Measurements from ENCODE around the gene TSHZ2. TPM values are rescaled to one million over a fixed set of nuclear protein-coding genes. Genes with fewer than 3 reads are reported as not detected.

The TSHZ2 gene
- total and polyA plus RNA-seq, 9 of the 15 experiments (the other 6 are each of a cell fraction or from before 2014, with no cell fraction given) = 0.03 to 0.20 (median 0.05) TPM; not detected in 4

GRCh38 chr20:53329781-53330180, 357.6 kb downstream of the TSHZ2 start:
- Histone ChIP-seq H3K79me2 (ENCODE audit: control insufficient read depth, insufficient read depth, low read length) (no peaks in the 10 kb centered on the region), H3K27ac (ENCODE audit: extremely low read depth, low read depth, low read length) (no peak overlapping the region), H3K4me1 (replicated peaks in 1 of 2; ENCODE audit: control insufficient read depth in 2 of 2, insufficient read depth in 2 of 2, low read length in 2 of 2) (peaks cover 13 to 34% of the 10 kb centered on the region in 2 experiments), H3K9me3 (replicated peaks; ENCODE audit: control insufficient read depth, insufficient read depth, low read depth, low read length) (no peaks in the 10 kb centered on the region), H2AFZ (ENCODE audit: low read depth, low read length) (peak overlapping the region; percentile 86; the same call in 1 of the 2 replicates), H3K9ac (ENCODE audit: insufficient read depth in 1 of 2, low read depth in 2 of 2, low read length in 2 of 2) (no peak overlapping the region), H3K9me1 (ENCODE audit: control insufficient read depth, insufficient read depth, low read length) (peaks cover 4% of the 10 kb centered on the region), H3K36me3 (ENCODE audit: control insufficient read depth, insufficient read depth, low read length) (no peaks in the 10 kb centered on the region), H3K4me2 (ENCODE audit: insufficient read depth, low read length) (no peak overlapping the region), H4K20me1 (replicated peaks; ENCODE audit: control insufficient read depth, insufficient read depth, low read length) (no peaks in the 10 kb centered on the region), H3K4me3 (no peak overlapping the region), H3K27me3 (ENCODE audit: control insufficient read depth in 2 of 2, insufficient read depth in 2 of 2, low read length in 2 of 2) (no peaks in the 10 kb centered on the region)
- FAIRE-seq = no peak
- TF ChIP-seq ZBTB40 (IDR thresholded peaks at IDR 0.05) = peak; percentile 98
- TF ChIP-seq ZBTB40 (CRISPR knock-in tag; IDR thresholded peaks at IDR 0.05) = peak; percentile 95
- no peak for TF ChIP-seq JUND (IDR thresholded peaks at IDR 0.05; ENCODE audit: borderline replicate concordance, low read depth, low read length)
- no peak for TF ChIP-seq JUND (tag; IDR thresholded peaks at IDR 0.05; ENCODE audit: borderline replicate concordance, low read depth, low read length)
- no peak for TF ChIP-seq CHD1 (IDR thresholded peaks at IDR 0.05; ENCODE audit: low read length)
- no peak for TF ChIP-seq POLR2AphosphoS2 (IDR thresholded peaks at IDR 0.05; ENCODE audit: low read length)
- TF ChIP-seq EP400 (IDR thresholded peaks at IDR 0.05) = 0 out of 2 replicates have a peak, but pooled peaks have one; percentile 12
- no peak for TF ChIP-seq ZNF668 (CRISPR knock-in tag; IDR thresholded peaks at IDR 0.05)
- no peak for TF ChIP-seq SIRT6 (IDR thresholded peaks at IDR 0.05; ENCODE audit: low read depth, low read length)
- intact Hi-C loops (cut with micrococcal nuclease) = loop anchor here (2.0 kb wide), 1 partner anchor 27 kb away; no protein-coding TSS in a partner anchor
- WGBS (ENCODE audit: insufficient coverage, low coverage, missing lambda C conversion rate) = 35% methylated on average over 1 of the region's 1 CpG
- ATAC-seq = no peak
- BruUV-seq (replicated peaks) = no TSS peak
- CTCF ChIA-PET (ENCODE audit: low intra/inter-chr PET ratio) = no interaction called here
- POLR2A ChIA-PET = no interaction called here
- in situ Hi-C loops (cut with MboI) = no loop called here
- no peak for DNase-seq (ENCODE audit: extremely low read depth in 1 of 4, low spot score in 3 of 4)
